IMR-90 (cell line): ENCODE measurements around the gene ELK3. TPM values are rescaled to one million over a fixed set of nuclear protein-coding genes. Genes with fewer than 3 reads are reported as not detected.

ENCODE experiments used
- ATAC-seq: fragments of 200-7000 bp; cut with Tn5 transposase; 2 replicates; pipeline ENCODE4 v1.9.1; 2020; ENCODE audit warnings: low read depth, mild to moderate bottlenecking, moderate library complexity
- BruUV-seq: library from RNA; stranded (reverse); fragments of 400-500 nt; replicated peaks from 2 replicates; lab custom pipeline; 2021; lab: Mats Ljungman, UMichigan
- CTCF ChIA-PET: fragments of 300-600 bp; formaldehyde crosslinking; extraction: SDS; loops from one replicate; lab custom pipeline; 2021; ENCODE audit warnings: antibody characterized with exemption; lab: Yijun Ruan, JAX
- POLR2A ChIA-PET: fragments of 300-600 bp; sonication (Branson Sonifier 250); formaldehyde crosslinking; loops from one replicate; lab custom pipeline; 2022; ENCODE audit warnings: antibody characterized with exemption; ENCODE audit not compliant: unreplicated experiment; lab: Charles Lee
- DNase-seq: peaks from one replicate; pipeline ENCODE4 v3.0.0; 2013
- H2AFZ ChIP-seq: replicated peaks from 2 replicates; pipeline ENCODE3; 2013; ENCODE audit warnings: low read length, mild to moderate bottlenecking; ENCODE audit not compliant: poor library complexity
- H2AK5ac ChIP-seq: 2 replicates; pipeline ENCODE4 v1.6.1; 2013; ENCODE audit warnings: low read depth, low read length, inconsistent platforms
- H2AK9ac ChIP-seq: replicated peaks from 2 replicates; pipeline ENCODE3; 2013; ENCODE audit warnings: mild to moderate bottlenecking, low read depth, low read length, moderate library complexity; ENCODE audit not compliant: poor library complexity
- H2BK120ac ChIP-seq: 2 replicates; pipeline ENCODE4 v1.6.1; 2013; ENCODE audit warnings: low read depth, low read length, inconsistent platforms
- H2BK15ac ChIP-seq: 3 replicates; pipeline ENCODE4 v1.6.1; 2013; ENCODE audit warnings: low read depth, low read length, inconsistent platforms
- H2BK20ac ChIP-seq: 2 replicates; pipeline ENCODE4 v1.6.1; 2013; ENCODE audit warnings: low read depth, mild to moderate bottlenecking, inconsistent platforms, low read length, moderate library complexity
- H2BK5ac ChIP-seq: 2 replicates; pipeline ENCODE4 v1.6.1; 2013; ENCODE audit warnings: mild to moderate bottlenecking, low read depth, low read length, inconsistent platforms; ENCODE audit not compliant: poor library complexity, severe bottlenecking
- H3K14ac ChIP-seq: replicated peaks from 2 replicates; pipeline ENCODE4 v1.6.1; 2013; ENCODE audit warnings: low read depth, low read length, inconsistent platforms
- H3K18ac ChIP-seq: 2 replicates; pipeline ENCODE4 v1.6.1; 2013; ENCODE audit warnings: low read depth, low read length, control low read depth
- H3K23ac ChIP-seq: 2 replicates; pipeline ENCODE4 v1.6.1; 2013; ENCODE audit warnings: low read depth, low read length, inconsistent platforms
- H3K27ac ChIP-seq: 2 replicates; pipeline ENCODE4 v1.5.1; 2013; ENCODE audit warnings: mild to moderate bottlenecking, control low read depth, low read length; ENCODE audit not compliant: insufficient read depth
- H3K27me3 ChIP-seq: 2 replicates; pipeline ENCODE4 v1.6.1; 2013; ENCODE audit warnings: low read length; ENCODE audit not compliant: control insufficient read depth, insufficient read depth
- H3K36me3 ChIP-seq: 2 replicates; pipeline ENCODE4 v1.6.1; 2013; ENCODE audit warnings: low read length, mixed read lengths; ENCODE audit not compliant: control insufficient read depth, insufficient read depth
- H3K4ac ChIP-seq: 2 replicates; pipeline ENCODE4 v1.6.1; 2013; ENCODE audit warnings: low read depth, low read length, inconsistent platforms
- H3K4me1 ChIP-seq: 2 replicates; pipeline ENCODE4 v1.6.1; 2013; ENCODE audit warnings: low read length, mixed read lengths; ENCODE audit not compliant: control insufficient read depth, insufficient read depth
- H3K4me2 ChIP-seq: 2 replicates; pipeline ENCODE4 v1.6.1; 2013; ENCODE audit warnings: low read depth, mild to moderate bottlenecking, control low read depth, low read length, moderate library complexity
- H3K4me3 ChIP-seq: 2 replicates; pipeline ENCODE4 v1.5.1; 2013; ENCODE audit warnings: low read depth, mild to moderate bottlenecking, control low read depth, low read length, moderate library complexity; ENCODE audit not compliant: insufficient read depth
- H3K56ac ChIP-seq: 2 replicates; pipeline ENCODE4 v1.6.1; 2013; ENCODE audit warnings: low read length, inconsistent platforms; ENCODE audit not compliant: insufficient read depth; ENCODE audit errors: extremely low read depth
- H3K79me1 ChIP-seq, 2 experiments: 2 replicates each; pipeline ENCODE4 v1.6.1; 2013; ENCODE audit warnings: low read length in 2 of 2, inconsistent platforms in 1 of 2, low read depth in 1 of 2
- H3K9ac ChIP-seq: 2 replicates; pipeline ENCODE4 v1.6.1; 2013; ENCODE audit warnings: low read depth, low read length, control low read depth
- H3K9me1 ChIP-seq: 2 replicates; pipeline ENCODE4 v1.6.1; 2013; ENCODE audit warnings: low read length, inconsistent platforms; ENCODE audit not compliant: insufficient read depth
- H3K9me3 ChIP-seq: 2 replicates; pipeline ENCODE4 v1.6.1; 2013; ENCODE audit warnings: low read length; ENCODE audit not compliant: control insufficient read depth, insufficient read depth
- H4K20me1 ChIP-seq: 2 replicates; pipeline ENCODE4 v1.6.1; 2013; ENCODE audit warnings: low read length, inconsistent platforms; ENCODE audit not compliant: insufficient read depth
- H4K5ac ChIP-seq: 2 replicates; pipeline ENCODE4 v1.6.1; 2013; ENCODE audit warnings: mild to moderate bottlenecking, low read depth, low read length, control low read depth
- H4K8ac ChIP-seq, 2 experiments: 2 replicates each; pipeline ENCODE4 v1.6.1; 2013; ENCODE audit warnings: low read depth in 2 of 2, low read length in 2 of 2, control low read depth in 1 of 2, inconsistent platforms in 1 of 2
- H4K91ac ChIP-seq: 2 replicates; pipeline ENCODE4 v1.6.1; 2013; ENCODE audit warnings: low read depth, low read length, inconsistent platforms; ENCODE audit not compliant: insufficient read depth
- CEBPB ChIP-seq: IDR thresholded peaks from 2 replicates; pipeline ENCODE4 v1.6.1; 2012; ENCODE audit warnings: low read depth, low read length, improper control_type of control experiment
- FOS ChIP-seq: fragments of 150-350 bp; IDR thresholded peaks from 2 replicates; pipeline ENCODE4 v1.6.1; 2016; ENCODE audit warnings: low read depth, low read length
- MAFK ChIP-seq: IDR thresholded peaks from 2 replicates; pipeline ENCODE4 v1.6.1; 2012; ENCODE audit warnings: low read depth, low read length, improper control_type of control experiment
- MAZ ChIP-seq: IDR thresholded peaks from 2 replicates; pipeline ENCODE4 v1.6.1; 2012; ENCODE audit warnings: low read depth, mild to moderate bottlenecking, low read length, improper control_type of control experiment, moderate library complexity, borderline replicate concordance
- RAD21 ChIP-seq: IDR thresholded peaks from 2 replicates; pipeline ENCODE4 v1.6.1; 2012; ENCODE audit warnings: low read length, improper control_type of control experiment
- RCOR1 ChIP-seq: IDR thresholded peaks from 2 replicates; pipeline ENCODE4 v1.6.1; 2012; ENCODE audit warnings: mild to moderate bottlenecking, low read length, improper control_type of control experiment; ENCODE audit not compliant: insufficient replicate concordance
- RFX5 ChIP-seq: IDR thresholded peaks from 2 replicates; pipeline ENCODE4 v1.8.0; 2012; ENCODE audit warnings: low read depth, mild to moderate bottlenecking, low read length, moderate library complexity
- SMC3 ChIP-seq: fragments of 150-350 bp; IDR thresholded peaks from 2 replicates; pipeline ENCODE4 v1.6.1; 2016; ENCODE audit warnings: low read depth, mild to moderate bottlenecking, antibody characterized with exemption, low read length, moderate library complexity
- WGBS, 2 experiments: methylation state at CpG; one replicate each; pipeline versions ENCODE4 v1.1.5 to v1.1.7; 2013; ENCODE audit warnings: missing lambda C conversion rate in 2 of 2; ENCODE audit not compliant: insufficient read length in 1 of 2; ENCODE audit errors: extremely low coverage in 2 of 2; 5-methylcytosine and 5-hydroxymethylcytosine counted together
- dilution Hi-C: fragments of 300-500 bp; cut with HindIII; formaldehyde crosslinking; loops from one replicate; pipeline ENCODE4 v1.14.3; 2018; ENCODE audit warnings: low sequenced_read_pairs; ENCODE audit not compliant: unreplicated experiment
- in situ Hi-C: fragments of 300-500 bp; cut with MboI; formaldehyde crosslinking; loops from 3 replicates; pipeline ENCODE4 v1.14.3; 2019; ENCODE audit warnings: low sequenced_read_pairs, inconsistent platforms, mixed read lengths
- intact Hi-C: fragments of 100-400 bp; cut with micrococcal nuclease; formaldehyde crosslinking; loops from 2 replicates; pipeline ENCODE4 v1.10.0; 2022
- polyA plus RNA-seq, 3 experiments: library from polyadenylated mRNA; depleted of rRNA; stranded (reverse); fragments of >200 nt; gene quantifications; 2 replicates each; pipeline ENCODE4 v1.2.3, GENCODE V29; 2012; ENCODE audit warnings: low replicate concordance in 1 of 3
- total RNA-seq: library from RNA; depleted of rRNA; stranded (reverse); fragments of >200 nt; gene quantifications from 2 replicates; pipeline ENCODE4 v1.2.3, GENCODE V29; 2012
- TF ChIP-seq, protein P1 (sequence below): conservative IDR thresholded peaks from 2 replicates; pipeline ENCODE4 v1.5.1; 2012; ENCODE audit warnings: mild to moderate bottlenecking, low read depth, low read length, improper control_type of control experiment
- TF ChIP-seq, protein P2 (sequence below): fragments of 150-350 bp; IDR thresholded peaks from 2 replicates; pipeline ENCODE4 v1.6.1; 2017; ENCODE audit warnings: mild to moderate bottlenecking, antibody characterized with exemption, low read length, low read depth
- TF ChIP-seq, protein P3 (sequence below): fragments of 150-350 bp; IDR thresholded peaks from 2 replicates; pipeline ENCODE4 v1.6.1; 2016; ENCODE audit warnings: low read depth, mild to moderate bottlenecking, low read length, moderate library complexity, borderline replicate concordance

Gene ELK3
- total and polyA plus RNA-seq, 2 of the 4 experiments (the other 2 are of a cell fraction) = 14.5 to 27.5 TPM

- Histone ChIP-seq H3K27me3 (peaks cover 7% of the 10 kb centered on the region; the same call in 1 of the 2 replicates), H4K5ac (no peak overlapping the region), H2BK120ac (no peak overlapping the region), H3K4me2 (no peak overlapping the region), H2BK15ac (no peak overlapping the region), H3K27ac (no peak overlapping the region), H3K18ac (no peak overlapping the region), H3K9me3 (no peaks in the 10 kb centered on the region), H3K14ac (no peak overlapping the region), H2BK20ac (no peak overlapping the region), H3K56ac (no peak overlapping the region), H3K9me1 (no peaks in the 10 kb centered on the region), H4K91ac (no peak overlapping the region), H4K8ac (no peak overlapping the region), H2AK9ac (no peak overlapping the region), H3K36me3 (no peaks in the 10 kb centered on the region), H3K23ac (no peak overlapping the region), H2BK5ac (no peak overlapping the region), H3K4me3 (no peak overlapping the region), H3K9ac (no peak overlapping the region), H2AK5ac (no peak overlapping the region), H2AFZ (peak overlapping the region; percentile 32), H3K4ac (no peak overlapping the region), H3K4me1 (no peaks in the 10 kb centered on the region), H3K79me1 (no peaks in the 10 kb centered on the region), H4K20me1 (no peaks in the 10 kb centered on the region)
- ATAC-seq = no peak
- dilution Hi-C loops = no loop called here
- intact Hi-C loops = no loop called here
- WGBS, 2 experiments = 50% methylated on average over 2 of the region's 7 CpGs; no CpG with 5 or more reads in 1 of the 2 experiments
- POLR2A ChIA-PET = no interaction called here
- no TSS peak for BruUV-seq
- DNase-seq = no peak
- in situ Hi-C loops = no loop called here
- CTCF ChIA-PET = no interaction called here
- TF ChIP-seq FOS = no peak
- no peak for TF ChIP-seq MAZ
- no peak for TF ChIP-seq SMC3
- TF ChIP-seq, protein P1, sequence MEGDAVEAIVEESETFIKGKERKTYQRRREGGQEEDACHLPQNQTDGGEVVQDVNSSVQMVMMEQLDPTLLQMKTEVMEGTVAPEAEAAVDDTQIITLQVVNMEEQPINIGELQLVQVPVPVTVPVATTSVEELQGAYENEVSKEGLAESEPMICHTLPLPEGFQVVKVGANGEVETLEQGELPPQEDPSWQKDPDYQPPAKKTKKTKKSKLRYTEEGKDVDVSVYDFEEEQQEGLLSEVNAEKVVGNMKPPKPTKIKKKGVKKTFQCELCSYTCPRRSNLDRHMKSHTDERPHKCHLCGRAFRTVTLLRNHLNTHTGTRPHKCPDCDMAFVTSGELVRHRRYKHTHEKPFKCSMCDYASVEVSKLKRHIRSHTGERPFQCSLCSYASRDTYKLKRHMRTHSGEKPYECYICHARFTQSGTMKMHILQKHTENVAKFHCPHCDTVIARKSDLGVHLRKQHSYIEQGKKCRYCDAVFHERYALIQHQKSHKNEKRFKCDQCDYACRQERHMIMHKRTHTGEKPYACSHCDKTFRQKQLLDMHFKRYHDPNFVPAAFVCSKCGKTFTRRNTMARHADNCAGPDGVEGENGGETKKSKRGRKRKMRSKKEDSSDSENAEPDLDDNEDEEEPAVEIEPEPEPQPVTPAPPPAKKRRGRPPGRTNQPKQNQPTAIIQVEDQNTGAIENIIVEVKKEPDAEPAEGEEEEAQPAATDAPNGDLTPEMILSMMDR = no peak
- TF ChIP-seq, protein P2, sequence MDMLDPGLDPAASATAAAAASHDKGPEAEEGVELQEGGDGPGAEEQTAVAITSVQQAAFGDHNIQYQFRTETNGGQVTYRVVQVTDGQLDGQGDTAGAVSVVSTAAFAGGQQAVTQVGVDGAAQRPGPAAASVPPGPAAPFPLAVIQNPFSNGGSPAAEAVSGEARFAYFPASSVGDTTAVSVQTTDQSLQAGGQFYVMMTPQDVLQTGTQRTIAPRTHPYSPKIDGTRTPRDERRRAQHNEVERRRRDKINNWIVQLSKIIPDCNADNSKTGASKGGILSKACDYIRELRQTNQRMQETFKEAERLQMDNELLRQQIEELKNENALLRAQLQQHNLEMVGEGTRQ = no peak
- TF ChIP-seq RCOR1 = no peak
- TF ChIP-seq RFX5 = no peak
- no peak for TF ChIP-seq CEBPB
- TF ChIP-seq, protein P3, sequence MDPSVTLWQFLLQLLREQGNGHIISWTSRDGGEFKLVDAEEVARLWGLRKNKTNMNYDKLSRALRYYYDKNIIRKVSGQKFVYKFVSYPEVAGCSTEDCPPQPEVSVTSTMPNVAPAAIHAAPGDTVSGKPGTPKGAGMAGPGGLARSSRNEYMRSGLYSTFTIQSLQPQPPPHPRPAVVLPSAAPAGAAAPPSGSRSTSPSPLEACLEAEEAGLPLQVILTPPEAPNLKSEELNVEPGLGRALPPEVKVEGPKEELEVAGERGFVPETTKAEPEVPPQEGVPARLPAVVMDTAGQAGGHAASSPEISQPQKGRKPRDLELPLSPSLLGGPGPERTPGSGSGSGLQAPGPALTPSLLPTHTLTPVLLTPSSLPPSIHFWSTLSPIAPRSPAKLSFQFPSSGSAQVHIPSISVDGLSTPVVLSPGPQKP = no peak
- TF ChIP-seq MAFK = no peak
- TF ChIP-seq RAD21 = no peak
Observed at GRCh38 chr12:96155781-96156180, 38.4 kb upstream of the ELK3 start.
